ENCODE measurements around the gene PSEN2.
A peak's percentile ranks its signal among the peaks of the same experiment; 100 is the strongest.

The PSEN2 gene

DNA sequence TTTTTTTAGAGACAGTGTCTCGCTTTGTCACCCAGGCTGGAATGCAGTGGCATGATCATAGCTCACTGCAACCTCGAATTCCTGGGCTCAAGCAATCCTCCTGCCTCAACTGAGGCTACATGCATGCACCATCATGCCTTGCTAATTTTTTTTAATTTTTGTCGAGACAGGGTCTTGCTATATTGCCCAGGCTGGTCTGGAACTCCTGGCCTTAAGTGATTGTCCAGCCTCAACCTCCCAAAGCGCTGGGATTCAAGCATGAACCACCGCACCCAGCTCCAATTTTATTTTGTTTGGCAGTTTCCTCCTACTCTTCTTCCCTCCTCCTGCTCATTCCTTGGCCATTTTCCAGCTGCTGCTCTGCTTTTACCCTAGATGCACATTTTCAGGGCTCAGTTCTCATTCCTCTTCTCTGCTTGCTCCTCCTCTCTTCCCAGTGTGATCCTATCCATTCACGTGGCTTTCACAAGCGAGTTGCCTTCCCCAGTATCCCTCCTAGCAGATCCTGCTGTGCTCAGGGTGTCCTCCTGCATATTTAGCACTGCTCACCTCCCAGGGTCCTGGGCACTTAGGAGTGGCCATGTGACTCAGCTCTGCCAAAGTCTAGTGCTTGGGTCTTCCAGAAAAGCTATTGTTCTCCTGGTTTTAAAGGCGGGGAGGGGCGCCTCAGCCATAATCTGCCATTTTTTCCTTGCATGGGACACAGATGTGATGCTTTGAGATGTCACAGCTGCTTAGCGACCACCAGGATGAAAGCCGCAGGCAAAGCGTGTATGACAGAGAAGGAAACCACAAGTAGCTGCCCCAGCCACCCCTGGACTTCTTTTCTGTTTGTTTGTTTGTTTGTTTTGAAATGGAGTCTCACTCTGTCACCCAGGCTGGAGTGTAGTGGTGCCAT lies 33.7 kb downstream of the PSEN2 start:
- TF ChIP-seq, protein P1, sequence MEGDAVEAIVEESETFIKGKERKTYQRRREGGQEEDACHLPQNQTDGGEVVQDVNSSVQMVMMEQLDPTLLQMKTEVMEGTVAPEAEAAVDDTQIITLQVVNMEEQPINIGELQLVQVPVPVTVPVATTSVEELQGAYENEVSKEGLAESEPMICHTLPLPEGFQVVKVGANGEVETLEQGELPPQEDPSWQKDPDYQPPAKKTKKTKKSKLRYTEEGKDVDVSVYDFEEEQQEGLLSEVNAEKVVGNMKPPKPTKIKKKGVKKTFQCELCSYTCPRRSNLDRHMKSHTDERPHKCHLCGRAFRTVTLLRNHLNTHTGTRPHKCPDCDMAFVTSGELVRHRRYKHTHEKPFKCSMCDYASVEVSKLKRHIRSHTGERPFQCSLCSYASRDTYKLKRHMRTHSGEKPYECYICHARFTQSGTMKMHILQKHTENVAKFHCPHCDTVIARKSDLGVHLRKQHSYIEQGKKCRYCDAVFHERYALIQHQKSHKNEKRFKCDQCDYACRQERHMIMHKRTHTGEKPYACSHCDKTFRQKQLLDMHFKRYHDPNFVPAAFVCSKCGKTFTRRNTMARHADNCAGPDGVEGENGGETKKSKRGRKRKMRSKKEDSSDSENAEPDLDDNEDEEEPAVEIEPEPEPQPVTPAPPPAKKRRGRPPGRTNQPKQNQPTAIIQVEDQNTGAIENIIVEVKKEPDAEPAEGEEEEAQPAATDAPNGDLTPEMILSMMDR (IDR thresholded peaks at IDR 0.05; ENCODE audit: low read depth, low read length, missing control alignments) = no peak
- peak; percentile 68 for DNase-seq
- in situ Hi-C loops (cut with HindIII; ENCODE audit: low pct_ligation_motif_present, low sequenced_read_pairs) = no loop called here
- Histone ChIP-seq H3K4me3 (ENCODE audit: low read depth, low read length) (no peak overlapping the region), H3K36me3 (replicated peaks) (no peaks in the 10 kb centered on the region), H3K27ac (no peak overlapping the region), H3K27me3 (replicated peaks) (no peaks in the 10 kb centered on the region)

DNA sequence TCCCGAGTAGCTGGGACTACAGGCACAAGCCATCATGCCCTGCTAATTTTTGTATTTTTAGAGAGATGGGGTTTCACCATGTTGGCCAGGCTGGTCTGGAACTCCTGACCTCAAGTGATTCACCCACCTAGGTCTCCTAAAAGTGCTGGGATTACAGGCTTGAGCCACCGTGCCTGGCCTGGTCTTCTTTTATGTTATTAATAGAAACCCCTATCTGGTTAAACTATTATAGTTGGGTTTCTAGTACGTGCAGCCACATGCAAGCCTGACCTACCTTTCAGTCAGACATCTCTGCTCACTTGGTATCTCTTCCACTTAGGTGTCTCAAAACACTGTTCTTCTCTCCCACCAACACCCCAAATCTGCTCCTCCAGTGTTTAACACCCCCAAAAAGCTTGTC lies 34.4 kb downstream of the PSEN2 start:
- Histone ChIP-seq H3K36me3 (replicated peaks) (no peaks in the 10 kb centered on the region), H3K27ac (no peak overlapping the region), H3K27me3 (replicated peaks) (no peaks in the 10 kb centered on the region), H3K4me3 (ENCODE audit: low read depth, low read length) (no peak overlapping the region)
- TF ChIP-seq, protein P1 (IDR thresholded peaks at IDR 0.05; ENCODE audit: low read depth, low read length, missing control alignments) = no peak
- DNase-seq = no peak
- in situ Hi-C loops (cut with HindIII; ENCODE audit: low pct_ligation_motif_present, low sequenced_read_pairs) = no loop called here

DNA sequence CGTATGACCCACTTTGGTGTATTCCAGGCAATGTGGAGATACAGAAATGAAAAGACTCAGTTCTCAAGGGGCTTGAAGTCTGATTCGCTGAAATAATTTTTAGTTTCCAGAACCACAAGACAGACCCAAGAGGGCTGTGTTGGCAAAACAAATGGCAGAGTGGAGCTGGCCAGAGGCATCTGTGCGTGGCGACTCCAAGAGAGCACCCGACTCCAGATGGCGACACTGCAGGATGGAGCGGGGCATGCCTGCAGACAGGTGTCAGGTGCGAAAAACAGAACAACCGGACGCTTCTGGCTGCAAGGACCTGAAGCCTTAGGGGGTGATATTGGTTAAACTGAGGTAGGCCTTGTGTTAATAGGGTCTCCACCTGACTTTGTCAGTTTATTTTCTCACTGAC lies 38.0 kb downstream of the PSEN2 start:
- no peak overlapping the region for H3K4me3 ChIP-seq (ENCODE audit: low read depth, low read length)
- no peak for DNase-seq
- H3K36me3 ChIP-seq (replicated peaks) = no peaks in the 10 kb centered on the region
- no peaks in the 10 kb centered on the region for H3K27me3 ChIP-seq (replicated peaks)
- no peak overlapping the region for H3K27ac ChIP-seq
- in situ Hi-C loops (cut with HindIII; ENCODE audit: low pct_ligation_motif_present, low sequenced_read_pairs) = no loop called here
- TF ChIP-seq, protein P1 (IDR thresholded peaks at IDR 0.05; ENCODE audit: low read depth, low read length, missing control alignments) = no peak

DNA sequence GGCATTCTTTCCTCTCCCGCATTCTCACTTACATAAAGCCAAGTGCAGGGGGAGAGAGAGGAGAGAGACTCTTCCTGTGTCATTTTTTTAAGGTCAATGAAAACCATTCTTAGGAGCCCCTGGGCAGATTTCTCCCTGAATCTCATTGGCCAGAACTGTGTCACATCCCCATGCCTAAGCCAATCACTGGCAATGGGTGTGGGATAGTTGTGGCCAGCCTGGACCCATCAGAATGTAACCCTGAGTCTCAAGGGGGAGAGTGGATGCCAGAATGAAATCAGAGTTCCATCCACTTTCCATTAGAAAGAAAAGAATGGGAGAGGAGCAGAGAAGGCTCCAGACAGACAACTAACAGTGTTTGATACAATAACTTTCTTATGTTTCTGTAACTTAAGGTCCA lies 38.5 kb downstream of the PSEN2 start:
- TF ChIP-seq, protein P1 (IDR thresholded peaks at IDR 0.05; ENCODE audit: low read depth, low read length, missing control alignments) = no peak
- in situ Hi-C loops (cut with HindIII; ENCODE audit: low pct_ligation_motif_present, low sequenced_read_pairs) = no loop called here
- H3K36me3 ChIP-seq (replicated peaks) = no peaks in the 10 kb centered on the region
- H3K27ac ChIP-seq = no peak overlapping the region
- H3K4me3 ChIP-seq (ENCODE audit: low read depth, low read length) = no peak overlapping the region
- H3K27me3 ChIP-seq (replicated peaks) = no peaks in the 10 kb centered on the region
- no peak for DNase-seq

DNA sequence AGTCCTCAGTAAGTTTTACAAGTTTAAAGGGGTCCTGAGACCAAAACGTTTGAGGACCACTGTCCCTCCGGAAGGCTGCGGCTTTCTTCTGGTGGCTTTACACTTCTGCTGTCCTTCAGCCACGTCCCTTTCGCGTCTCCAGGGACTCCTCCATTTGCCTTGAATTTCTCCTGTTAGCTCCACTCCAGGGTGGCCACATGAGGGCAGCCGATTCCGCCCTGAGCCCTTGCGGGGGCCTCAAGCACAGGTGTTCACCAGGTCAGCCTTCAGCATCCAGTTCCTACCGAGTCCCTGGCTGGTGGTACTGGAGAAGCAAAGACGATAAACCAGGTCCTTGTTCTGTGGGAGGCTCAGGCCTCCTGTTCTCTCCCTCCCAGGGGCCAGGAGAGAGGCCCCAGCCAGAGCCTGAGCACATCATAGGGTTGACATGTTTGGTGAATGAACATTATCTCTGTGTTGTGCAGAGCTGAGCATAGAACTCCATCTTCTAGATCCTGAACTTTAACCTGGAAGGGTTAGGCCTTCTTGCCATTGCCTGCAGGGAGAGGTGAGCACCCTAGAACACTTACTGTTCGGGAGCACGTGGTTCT lies 42.3 kb downstream of the PSEN2 start:
- Histone ChIP-seq H3K4me3 (ENCODE audit: low read depth, low read length) (no peak overlapping the region), H3K27me3 (replicated peaks) (no peaks in the 10 kb centered on the region), H3K36me3 (replicated peaks) (no peaks in the 10 kb centered on the region), H3K27ac (no peak overlapping the region)
- TF ChIP-seq, protein P1 (IDR thresholded peaks at IDR 0.05; ENCODE audit: low read depth, low read length, missing control alignments) = peak; percentile 75
- peak; percentile 5 for DNase-seq
- in situ Hi-C loops (cut with HindIII; ENCODE audit: low pct_ligation_motif_present, low sequenced_read_pairs) = no loop called here

All from brain microvascular endothelial cell (primary cell).